GM12878 (cell line): ENCODE results near the gene RCAN2. TPM values are rescaled to one million over a fixed set of nuclear protein-coding genes. Genes with fewer than 3 reads are reported as not detected.

Source experiments
- ATAC-seq: fragments of 200-7000 bp; cut with Tn5 transposase; 3 replicates; pipeline ENCODE4 v1.9.1; 2020; ENCODE audit warnings: mild to moderate bottlenecking, moderate library complexity
- BruUV-seq: library from RNA; stranded (reverse); fragments of 400-500 nt; replicated peaks from 2 replicates; lab custom pipeline; 2021; lab: Mats Ljungman, UMichigan
- CTCF ChIA-PET: fragments of 300-600 bp; sonication (Branson Sonifier 250); formaldehyde crosslinking; extraction: SDS; loops from one replicate; lab custom pipeline; 2021; ENCODE audit warnings: inconsistent platforms; lab: Yijun Ruan, JAX
- POLR2A ChIA-PET: fragments of 350-600 bp; formaldehyde crosslinking; extraction: SDS; loops from one replicate; lab custom pipeline; 2021; ENCODE audit warnings: inconsistent platforms; lab: Charles Lee
- RAD21 ChIA-PET: fragments of 300-600 bp; sonication (Branson Sonifier 250); formaldehyde crosslinking; loops from one replicate; lab custom pipeline; 2023; ENCODE audit warnings: antibody characterized with exemption; ENCODE audit not compliant: unreplicated experiment; lab: Charles Lee
- SMC1A ChIA-PET: fragments of 300-600 bp; sonication (Branson Sonifier 250); formaldehyde crosslinking; loops from one replicate; lab custom pipeline; 2023; ENCODE audit not compliant: unreplicated experiment, uncharacterized antibody; lab: Charles Lee
- DNase-seq: peaks from one replicate; pipeline ENCODE4 v3.0.0-alpha.2; 2011; ENCODE audit warnings: low read depth, low spot score
- FAIRE-seq: peaks from 3 replicates; lab custom pipeline; 2011; peaks lifted over from hg19 to GRCh38; lab: Jason Lieb, UNC
- H2AFZ ChIP-seq: 2 replicates; pipeline ENCODE4 v1.6.0; 2011; ENCODE audit warnings: low read depth, low read length, control low read depth; ENCODE audit not compliant: control insufficient read depth
- H3K27ac ChIP-seq: 2 replicates; pipeline ENCODE4 v1.5.1; 2011; ENCODE audit warnings: control low read depth; ENCODE audit not compliant: control insufficient read depth, insufficient read depth
- H3K27me3 ChIP-seq, 2 experiments: replicated peaks in 1 of 2; 2 replicates each; pipeline versions ENCODE4 v1.6.0 to v1.6.1; 2011; ENCODE audit warnings: low read length in 1 of 2; ENCODE audit not compliant: control insufficient read depth in 2 of 2, insufficient read depth in 2 of 2
- H3K36me3 ChIP-seq, 2 experiments: 2 replicates each; pipeline ENCODE4 v1.5.1; 2011; ENCODE audit warnings: low read length in 1 of 2; ENCODE audit not compliant: control insufficient read depth in 2 of 2, insufficient read depth in 2 of 2
- H3K4me1 ChIP-seq: 2 replicates; pipeline ENCODE4 v1.6.1; 2011; ENCODE audit warnings: mild to moderate bottlenecking, low read length, moderate library complexity, mixed read lengths; ENCODE audit not compliant: control insufficient read depth, insufficient read depth
- H3K4me2 ChIP-seq: 2 replicates; pipeline ENCODE4 v1.6.0; 2011; ENCODE audit warnings: control low read depth; ENCODE audit not compliant: control insufficient read depth, insufficient read depth
- H3K4me3 ChIP-seq: fragments of 200-600 bp; sonication (generic); 2 replicates; pipeline ENCODE4 v1.5.1; 2016
- H3K79me2 ChIP-seq: 2 replicates; pipeline ENCODE4 v1.6.0; 2011; ENCODE audit warnings: low read length; ENCODE audit not compliant: control insufficient read depth, insufficient read depth
- H3K9ac ChIP-seq: 2 replicates; pipeline ENCODE4 v1.8.0; 2011; ENCODE audit warnings: low read length, control low read depth, mixed read lengths; ENCODE audit not compliant: control insufficient read depth, insufficient read depth
- H3K9me3 ChIP-seq: replicated peaks from 3 replicates; pipeline ENCODE4 v1.5.1; 2011; ENCODE audit warnings: mild to moderate bottlenecking, low read length; ENCODE audit not compliant: control insufficient read depth, insufficient read depth
- H4K20me1 ChIP-seq: 2 replicates; pipeline ENCODE4 v1.6.0; 2011; ENCODE audit not compliant: control insufficient read depth, insufficient read depth
- DPF2 ChIP-seq: fragments of 450-650 bp; IDR thresholded peaks from 2 replicates; pipeline ENCODE4 v1.6.1; 2017; ENCODE audit warnings: mild to moderate bottlenecking
- EZH2 ChIP-seq: IDR thresholded peaks from 2 replicates; pipeline ENCODE4 v1.6.1; 2012; ENCODE audit warnings: low read depth, mild to moderate bottlenecking, control low read depth, inconsistent platforms, low read length, borderline replicate concordance; ENCODE audit not compliant: control insufficient read depth
- GABPA ChIP-seq: IDR thresholded peaks from 2 replicates; pipeline ENCODE4 v1.6.1; 2014; ENCODE audit warnings: antibody characterized with exemption, low read depth, mild to moderate bottlenecking, inconsistent platforms
- KDM1A ChIP-seq: fragments of 200-600 bp; sonication (generic); IDR thresholded peaks from 2 replicates; pipeline ENCODE4 v1.6.1; 2016; ENCODE audit warnings: borderline replicate concordance
- MTA2 ChIP-seq: fragments of 450-650 bp; IDR thresholded peaks from 2 replicates; pipeline ENCODE4 v1.6.1; 2016; ENCODE audit warnings: low read depth, mild to moderate bottlenecking, moderate library complexity
- NBN ChIP-seq: fragments of 450-650 bp; IDR thresholded peaks from 2 replicates; pipeline ENCODE4 v1.6.1; 2016
- NFYB ChIP-seq: IDR thresholded peaks from 2 replicates; pipeline ENCODE4 v1.6.1; 2011; ENCODE audit warnings: low read depth, mild to moderate bottlenecking, low read length, improper control_type of control experiment, moderate library complexity; ENCODE audit not compliant: insufficient read depth
- POLR2AphosphoS2 ChIP-seq: IDR thresholded peaks from 2 replicates; pipeline ENCODE4 v1.6.1; 2011; ENCODE audit warnings: low read depth, mild to moderate bottlenecking, low read length, improper control_type of control experiment, moderate library complexity
- RUNX3 ChIP-seq: IDR thresholded peaks from 2 replicates; pipeline ENCODE4 v1.6.1; 2012; ENCODE audit warnings: low read length, inconsistent platforms
- ZNF274 ChIP-seq: IDR thresholded peaks from one replicate; pipeline ENCODE4 v1.8.0; 2011; ENCODE audit not compliant: insufficient read length, insufficient read depth
- WGBS: methylation state at CpG from one replicate; pipeline ENCODE4 v1.1.6; 2016; ENCODE audit warnings: low lambda C conversion rate; ENCODE audit not compliant: insufficient replicate concordance, insufficient coverage; ENCODE audit errors: missing lambda C conversion rate; 5-methylcytosine and 5-hydroxymethylcytosine counted together
- in situ Hi-C: fragments of 300-500 bp; cut with MboI; formaldehyde crosslinking; loops from 9 replicates; pipeline ENCODE4 v1.14.3; 2018; ENCODE audit warnings: mixed read lengths
- intact Hi-C: fragments of 100-400 bp; cut with micrococcal nuclease; formaldehyde crosslinking; loops from one replicate; pipeline ENCODE4 v1.14.2; 2022; ENCODE audit not compliant: unreplicated experiment
- polyA plus RNA-seq, 11 experiments: library from polyadenylated mRNA; depleted of rRNA in 4 of 11; unstranded in 6 of 11; stranded (reverse) in 5 of 11; fragments of >200 nt; fragmentation: Nextera tagmentation in 4 of 11; fragmentation: Illumina TruSeq in 1 of 11; extraction: Ambion mirVana in 4 of 11; extraction: Trizol in 1 of 11; gene quantifications; 1 replicate in 1 of 11; 2 replicates in 10 of 11; pipeline versions ENCODE4 v1.2.1 to v1.2.3, GENCODE V29; 2011 to 2016; ENCODE audit warnings: inconsistent platforms in 2 of 11, missing spikeins in 2 of 11, low read depth in 1 of 11
- total RNA-seq, 4 experiments: library from RNA; depleted of rRNA in 3 of 4; stranded (reverse); fragments of >200 nt in 3 of 4; fragmentation: Illumina TruSeq in 1 of 4; extraction: Trizol in 1 of 4; gene quantifications; 2 replicates each; pipeline versions ENCODE4 v1.2.1 to v1.2.3, GENCODE V29; 2013 to 2021
- TF ChIP-seq, protein P1 (sequence below): fragments of 450-650 bp; IDR thresholded peaks from 2 replicates; pipeline ENCODE4 v1.6.1; 2017; ENCODE audit warnings: mild to moderate bottlenecking, moderate library complexity

Gene RCAN2
- total and polyA plus RNA-seq, 10 of the 15 experiments (the other 5 are each of a cell fraction or from before 2014, with no cell fraction given) = 0.06 TPM; not detected in 9

- TF ChIP-seq, protein P1, sequence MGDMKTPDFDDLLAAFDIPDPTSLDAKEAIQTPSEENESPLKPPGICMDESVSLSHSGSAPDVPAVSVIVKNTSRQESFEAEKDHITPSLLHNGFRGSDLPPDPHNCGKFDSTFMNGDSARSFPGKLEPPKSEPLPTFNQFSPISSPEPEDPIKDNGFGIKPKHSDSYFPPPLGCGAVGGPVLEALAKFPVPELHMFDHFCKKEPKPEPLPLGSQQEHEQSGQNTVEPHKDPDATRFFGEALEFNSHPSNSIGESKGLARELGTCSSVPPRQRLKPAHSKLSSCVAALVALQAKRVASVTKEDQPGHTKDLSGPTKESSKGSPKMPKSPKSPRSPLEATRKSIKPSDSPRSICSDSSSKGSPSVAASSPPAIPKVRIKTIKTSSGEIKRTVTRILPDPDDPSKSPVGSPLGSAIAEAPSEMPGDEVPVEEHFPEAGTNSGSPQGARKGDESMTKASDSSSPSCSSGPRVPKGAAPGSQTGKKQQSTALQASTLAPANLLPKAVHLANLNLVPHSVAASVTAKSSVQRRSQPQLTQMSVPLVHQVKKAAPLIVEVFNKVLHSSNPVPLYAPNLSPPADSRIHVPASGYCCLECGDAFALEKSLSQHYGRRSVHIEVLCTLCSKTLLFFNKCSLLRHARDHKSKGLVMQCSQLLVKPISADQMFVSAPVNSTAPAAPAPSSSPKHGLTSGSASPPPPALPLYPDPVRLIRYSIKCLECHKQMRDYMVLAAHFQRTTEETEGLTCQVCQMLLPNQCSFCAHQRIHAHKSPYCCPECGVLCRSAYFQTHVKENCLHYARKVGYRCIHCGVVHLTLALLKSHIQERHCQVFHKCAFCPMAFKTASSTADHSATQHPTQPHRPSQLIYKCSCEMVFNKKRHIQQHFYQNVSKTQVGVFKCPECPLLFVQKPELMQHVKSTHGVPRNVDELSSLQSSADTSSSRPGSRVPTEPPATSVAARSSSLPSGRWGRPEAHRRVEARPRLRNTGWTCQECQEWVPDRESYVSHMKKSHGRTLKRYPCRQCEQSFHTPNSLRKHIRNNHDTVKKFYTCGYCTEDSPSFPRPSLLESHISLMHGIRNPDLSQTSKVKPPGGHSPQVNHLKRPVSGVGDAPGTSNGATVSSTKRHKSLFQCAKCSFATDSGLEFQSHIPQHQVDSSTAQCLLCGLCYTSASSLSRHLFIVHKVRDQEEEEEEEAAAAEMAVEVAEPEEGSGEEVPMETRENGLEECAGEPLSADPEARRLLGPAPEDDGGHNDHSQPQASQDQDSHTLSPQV = no peak
- no peak for TF ChIP-seq NBN
Measured at GRCh38 chr6:46325561-46326530, 165.4 kb downstream of the RCAN2 start (continued).

DNA sequence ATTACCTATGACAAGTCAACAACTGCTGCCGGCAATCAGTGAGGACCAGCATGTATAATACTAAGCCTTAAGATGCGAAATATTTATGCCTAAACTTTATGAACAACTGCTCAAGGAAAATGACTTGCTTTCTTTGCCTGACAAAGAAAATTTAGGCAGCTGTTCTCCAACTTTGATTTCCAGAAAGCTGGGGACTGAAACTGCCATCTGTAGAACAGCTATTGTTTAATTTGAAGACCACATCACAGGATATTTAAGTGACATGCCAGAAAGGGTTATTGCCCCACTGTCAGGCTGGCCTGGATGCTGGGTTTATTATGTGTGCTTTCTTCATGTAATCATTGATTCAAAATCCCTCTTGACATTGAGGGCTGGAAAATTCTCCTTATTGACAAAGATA lies 166.5 kb downstream of the RCAN2 start:
- WGBS = 50% methylated on average over 2 of the region's 2 CpGs
- no peak overlapping the region for H3K9ac ChIP-seq
- POLR2A ChIA-PET = no interaction called here
- in situ Hi-C loops = no loop called here
- no peaks in the 10 kb centered on the region for H3K79me2 ChIP-seq
- SMC1A ChIA-PET = no interaction called here
- H3K27me3 ChIP-seq = no peaks in the 10 kb centered on the region; a peak in 2 of 4 replicates
- FAIRE-seq (no peak), ATAC-seq (no peak), DNase-seq (no peak)
- RAD21 ChIA-PET = no interaction called here
- intact Hi-C loops = no loop called here
- H4K20me1 ChIP-seq = 0 out of 2 replicates have a peak, but pooled peaks cover 2% of the 10 kb centered on the region
- H3K4me3 ChIP-seq = no peak overlapping the region
- CTCF ChIA-PET = no interaction called here
- BruUV-seq = no TSS peak
- TF ChIP-seq NFYB (no peak), RUNX3 (no peak), GABPA (no peak), MTA2 (no peak), KDM1A (no peak), POLR2AphosphoS2 (no peak), ZNF274 (no peak), EZH2 (no peak), DPF2 (no peak)
- TF ChIP-seq, all 136 proteins: peak for 0
- Histone ChIP-seq H3K27ac (no peak overlapping the region), H3K4me1 (no peaks in the 10 kb centered on the region), H3K4me2 (no peak overlapping the region), H3K9me3 (no peaks in the 10 kb centered on the region), H2AFZ (no peak overlapping the region), H3K36me3 (no peaks in the 10 kb centered on the region)
